Stimulated activated CD4-positive, alpha-beta T cell treated with anti-CD3 and anti-CD28 coated beads, Interleukin-1b, Interleukin-23, amount 100 ng/mL, for 4 hours (primary cell): ENCODE measurements around the gene PMFBP1.

ENCODE experiments used
- DNase-seq, 2 donors: peaks; one replicate each; pipeline ENCODE4 v3.0.0-alpha.2; 2020; ENCODE audit warnings: low read depth in 2 of 2

PMFBP1 gene

DNA sequence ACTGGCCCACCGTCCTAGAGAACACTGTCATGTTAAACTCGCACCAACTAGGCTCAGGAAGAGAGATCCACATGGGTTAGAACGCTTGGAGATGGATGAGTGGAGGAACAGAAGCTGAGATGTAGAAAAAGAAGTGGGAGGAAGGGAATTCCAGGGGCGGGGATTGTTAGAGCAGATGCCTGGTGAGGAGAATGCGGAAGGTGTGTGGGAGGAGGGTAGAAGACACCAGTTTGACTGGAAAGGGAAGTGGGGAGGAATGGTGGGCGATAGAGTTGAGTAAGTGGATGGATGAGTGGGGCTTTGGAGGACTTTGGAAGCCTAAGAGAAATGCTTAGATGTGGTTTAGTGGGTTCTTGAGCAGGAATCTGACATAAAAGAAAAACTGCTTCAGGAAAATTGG lies 40.9 kb downstream of the PMFBP1 start:
- DNase-seq, result no peak

DNA sequence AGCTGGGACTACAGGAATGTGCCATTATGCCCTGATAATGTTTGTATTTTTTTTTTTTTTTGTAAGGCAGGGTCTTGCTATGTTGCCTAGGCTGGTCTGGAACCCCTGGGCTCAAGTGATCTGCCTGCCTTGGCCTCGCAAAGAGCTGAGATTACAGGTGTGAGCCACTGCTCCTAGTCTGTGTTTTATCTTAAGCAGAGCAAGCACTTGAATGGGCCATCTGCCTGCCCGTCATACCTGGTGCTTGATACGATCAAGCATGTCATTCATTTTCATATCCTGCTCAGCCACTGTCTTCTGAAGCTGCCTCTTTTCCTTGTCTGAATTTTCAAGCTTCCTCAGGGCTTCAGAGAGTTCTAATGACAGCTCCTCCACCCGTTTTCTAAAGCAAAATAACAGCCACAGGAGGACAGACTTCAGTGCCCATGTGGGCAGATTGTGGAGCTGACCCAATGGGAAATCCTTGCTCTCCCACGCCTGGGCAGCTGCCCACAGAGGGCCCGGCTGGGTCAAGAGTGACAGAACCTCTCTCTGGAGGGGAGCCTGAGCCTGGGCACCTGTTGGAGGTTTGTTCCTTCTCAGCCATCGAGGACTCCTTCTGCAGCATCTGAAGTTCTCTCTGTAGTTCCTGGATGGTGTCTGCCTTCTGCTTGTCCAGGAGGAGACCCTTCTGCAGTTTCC lies 41.8 kb downstream of the PMFBP1 start:
- DNase-seq, result no peak

DNA sequence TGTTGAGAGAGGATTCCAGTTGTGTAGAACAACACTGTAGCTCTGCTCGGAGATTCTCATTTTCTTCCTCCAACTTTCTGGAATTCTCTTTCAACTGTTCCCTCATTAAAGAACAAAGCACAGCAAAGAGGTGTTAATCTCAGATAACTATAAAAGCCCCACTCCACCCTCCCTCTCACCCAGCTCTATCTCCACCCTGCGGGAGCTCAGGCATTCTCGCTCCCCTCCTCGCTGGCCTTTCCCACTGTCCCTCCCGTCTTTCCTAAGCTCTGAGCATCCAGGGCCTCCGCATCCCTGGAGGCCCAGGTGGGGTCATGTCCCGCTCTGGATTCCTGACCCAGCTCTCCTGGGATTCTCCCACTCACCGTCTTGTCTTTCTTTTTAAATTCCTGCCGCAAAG lies 43.3 kb downstream of the PMFBP1 start:
- no peak for DNase-seq

DNA sequence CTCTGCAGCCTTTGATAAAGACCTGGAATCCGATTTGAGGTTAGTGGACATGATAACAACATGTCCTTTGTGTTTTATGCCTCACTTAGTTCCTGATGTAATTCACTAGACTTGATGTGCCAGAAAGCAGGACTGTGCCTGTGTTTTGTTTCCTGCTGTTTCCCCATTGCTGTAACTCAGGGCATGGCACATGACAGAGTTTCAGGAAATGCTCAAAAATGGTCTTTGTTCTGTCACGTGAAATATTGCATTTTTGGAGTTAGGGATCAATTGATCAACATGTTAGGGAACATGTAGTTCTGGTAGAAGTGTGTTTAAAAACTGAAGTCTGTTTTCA lies 45.6 kb downstream of the PMFBP1 start:
- no peak for DNase-seq

DNA sequence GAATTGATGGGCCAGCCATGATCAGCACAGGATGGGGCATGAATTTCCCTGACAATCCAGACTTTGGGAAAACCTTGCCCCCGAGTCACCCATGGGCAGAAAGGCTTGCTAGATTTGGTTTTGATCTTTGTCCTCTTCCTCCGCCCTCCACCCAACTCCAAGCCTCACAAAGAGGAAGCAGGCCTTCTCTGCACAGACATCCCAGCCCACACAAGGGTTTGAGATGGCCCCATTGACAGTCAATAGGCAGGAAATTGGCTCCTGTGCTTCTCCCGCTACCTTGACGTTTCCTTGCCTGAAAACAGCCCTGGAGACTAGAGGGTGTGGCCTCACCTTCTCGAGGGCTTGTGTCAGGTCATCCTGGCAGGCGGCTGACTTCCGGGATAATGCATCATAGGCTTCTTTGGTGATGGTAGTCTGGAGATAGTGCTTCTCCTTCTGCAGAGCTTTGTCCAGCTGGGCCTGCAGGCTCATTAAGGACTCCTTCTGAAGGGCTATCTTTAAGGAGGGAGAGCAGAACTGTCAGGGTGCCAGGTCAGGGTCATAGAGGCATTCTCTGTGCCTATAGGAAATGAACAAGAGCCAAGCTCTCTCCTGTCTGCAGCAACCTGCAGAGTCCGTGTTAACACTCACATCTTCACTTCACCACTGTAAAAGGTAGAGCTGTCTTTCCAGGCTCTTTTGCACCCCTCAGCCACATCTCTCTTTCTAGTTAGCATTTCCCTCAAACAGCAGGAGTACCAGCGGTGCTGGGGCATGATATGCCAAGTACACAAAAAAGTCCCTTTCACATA lies 46.1 kb downstream of the PMFBP1 start:
- no peak for DNase-seq

DNA sequence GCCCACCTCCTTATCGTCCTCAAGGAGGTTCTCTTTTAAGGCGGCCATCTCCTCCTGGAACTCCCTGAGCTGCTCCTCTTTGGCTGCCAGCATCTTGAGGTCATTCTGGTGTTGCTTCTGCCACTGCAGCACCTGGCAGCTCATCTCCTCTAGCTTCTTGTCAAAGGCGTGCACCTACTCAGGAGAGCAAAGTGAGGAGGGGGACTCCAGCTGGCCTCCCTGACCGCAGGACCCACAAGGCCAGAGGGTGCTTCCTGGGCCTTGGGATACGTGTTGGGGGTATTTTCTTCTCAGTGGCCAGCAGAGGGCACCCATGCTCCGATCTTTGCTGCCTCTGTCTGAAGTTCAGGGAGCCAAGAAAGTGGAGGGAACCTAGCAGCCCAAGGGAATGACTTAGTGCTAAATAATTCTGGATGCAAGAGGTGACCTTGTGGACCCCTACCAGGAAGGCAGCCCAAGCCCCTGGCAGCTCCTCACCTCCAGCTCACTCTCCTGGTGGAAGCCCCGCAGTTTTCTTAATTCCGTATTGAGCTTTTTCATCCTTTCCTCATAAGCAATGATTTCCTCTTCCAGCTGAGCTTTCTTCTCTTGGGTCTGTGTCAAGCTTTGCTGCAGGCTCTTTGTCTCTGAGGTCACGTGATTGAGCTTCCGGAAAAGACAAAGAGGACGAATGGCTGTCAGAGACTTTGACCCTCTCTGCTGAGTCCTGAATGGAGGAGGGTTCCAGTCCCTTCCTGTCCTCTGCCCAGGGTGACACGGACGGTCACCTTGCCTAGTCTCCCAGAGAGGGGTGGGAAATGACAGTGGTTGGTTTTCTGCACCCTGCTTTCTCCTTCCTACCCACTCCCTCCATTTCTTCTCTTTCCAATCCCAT lies 47.0 kb downstream of the PMFBP1 start:
- DNase-seq, result peak; percentile 43 to 56

DNA sequence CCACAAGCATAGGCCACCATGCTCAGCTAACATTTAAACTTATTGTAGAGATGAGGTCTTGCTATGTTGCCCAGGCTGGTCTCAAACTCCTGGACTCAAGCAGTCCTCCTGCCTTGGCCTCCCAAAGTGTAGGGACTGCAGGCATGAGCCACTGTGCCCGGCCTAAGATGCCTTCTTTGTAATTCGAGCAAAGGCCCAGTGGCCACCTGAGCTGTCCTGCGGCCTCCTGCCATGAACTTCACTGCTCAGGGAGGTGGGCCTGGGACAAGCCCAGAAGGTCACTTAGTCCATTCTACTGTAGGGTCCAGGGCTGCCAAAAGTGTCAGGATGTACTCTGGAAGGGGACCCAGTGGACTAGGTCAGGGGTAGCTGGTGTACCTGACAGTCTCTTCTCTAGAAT lies 47.8 kb downstream of the PMFBP1 start:
- no peak for DNase-seq

DNA sequence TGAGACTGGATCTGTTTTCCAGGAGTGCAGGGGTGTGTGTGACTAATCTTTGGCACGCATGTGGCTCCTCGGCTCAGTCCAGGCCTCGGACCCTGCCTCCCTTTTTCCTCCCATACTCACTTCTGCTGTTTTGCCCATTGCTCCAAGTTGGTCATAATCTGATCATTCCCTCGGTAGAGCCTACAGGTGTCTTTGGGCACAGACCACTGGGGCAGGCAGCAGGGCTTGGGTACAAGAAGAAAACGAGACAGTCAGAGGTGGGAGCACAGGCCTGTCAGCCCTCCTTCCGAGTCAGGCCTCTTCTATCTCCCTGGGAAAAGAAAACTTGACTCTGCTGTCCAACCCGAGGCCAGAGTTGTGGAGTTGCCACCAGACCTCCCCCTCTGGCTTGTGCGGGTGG lies 48.5 kb downstream of the PMFBP1 start:
- DNase-seq, result no peak

DNA sequence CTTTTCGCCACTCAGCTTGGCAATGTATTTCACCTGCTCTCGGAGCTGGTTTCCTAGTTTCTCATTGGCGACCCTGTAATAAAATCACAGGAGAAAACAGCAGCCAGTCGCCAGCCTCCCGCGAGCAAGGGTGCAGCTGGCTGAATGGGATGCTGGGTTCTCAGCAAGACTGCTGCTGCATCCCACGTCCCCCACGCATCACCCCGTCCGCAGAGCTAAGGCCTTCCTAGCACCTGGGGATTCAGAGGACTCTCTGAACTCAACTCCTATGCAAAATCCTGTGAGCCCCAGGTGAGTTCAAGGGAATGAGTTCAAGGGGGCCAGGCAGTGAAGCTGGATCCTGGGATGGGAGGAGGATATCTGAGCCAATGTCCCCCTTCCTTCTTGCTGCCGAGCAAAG lies 49.0 kb downstream of the PMFBP1 start:
- no peak for DNase-seq

DNA sequence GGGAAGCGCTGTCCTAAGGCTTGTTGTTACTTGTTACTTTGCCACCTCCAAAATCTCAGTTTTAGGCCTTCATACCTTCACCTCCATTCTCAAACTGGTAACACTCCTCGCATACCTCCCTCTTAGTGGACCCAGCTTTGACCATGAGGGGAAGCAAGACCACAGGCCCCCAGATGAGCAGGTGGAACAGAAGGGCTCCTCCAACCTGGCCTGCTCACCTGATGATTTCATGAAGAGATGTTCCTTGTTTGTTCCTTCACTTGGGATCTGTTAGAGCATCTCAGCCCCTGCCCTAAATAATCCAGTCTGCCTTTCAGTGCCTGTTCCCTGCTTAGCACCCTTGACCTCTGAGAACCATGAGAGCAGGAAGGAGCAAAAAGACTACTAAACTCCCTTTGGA lies 49.6 kb downstream of the PMFBP1 start:
- DNase-seq, result no peak

DNA sequence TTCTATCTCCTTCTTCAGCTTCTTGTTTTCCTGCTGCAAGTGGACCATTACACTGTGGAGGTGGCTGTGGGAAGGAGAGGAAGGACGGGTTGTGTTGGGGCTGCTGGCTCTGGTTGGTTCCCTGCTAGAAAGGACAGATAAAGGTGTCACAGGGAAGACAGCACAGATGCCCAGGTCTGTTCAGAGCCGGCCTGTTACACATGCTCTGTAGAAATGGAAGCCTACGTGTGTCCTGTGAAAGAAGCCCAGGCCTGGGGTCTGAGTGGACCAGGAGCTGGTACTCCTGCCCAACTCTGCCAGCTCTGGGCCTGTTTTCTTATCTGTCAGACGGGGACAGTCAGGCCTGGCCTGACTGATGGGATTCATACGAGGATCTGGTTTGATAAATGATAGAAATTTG lies 51.9 kb downstream of the PMFBP1 start:
- DNase-seq, result no peak

DNA sequence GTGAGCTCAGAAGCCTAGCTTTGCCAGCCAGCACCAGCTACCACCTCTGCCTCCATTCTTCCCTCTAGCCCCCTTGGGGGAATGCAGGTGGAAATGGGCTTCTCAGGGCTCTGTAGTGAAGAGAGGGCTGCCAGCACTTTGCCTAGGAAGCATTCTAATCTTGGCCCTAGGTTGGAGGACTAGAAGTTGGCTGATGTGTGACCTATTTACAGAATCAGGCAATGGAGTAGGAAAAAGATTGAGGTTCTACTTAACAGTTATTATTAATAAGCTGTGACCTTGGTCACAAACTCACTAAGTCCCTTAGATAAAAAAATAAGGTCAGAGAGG lies 58.4 kb downstream of the PMFBP1 start:
- no peak for DNase-seq

DNA sequence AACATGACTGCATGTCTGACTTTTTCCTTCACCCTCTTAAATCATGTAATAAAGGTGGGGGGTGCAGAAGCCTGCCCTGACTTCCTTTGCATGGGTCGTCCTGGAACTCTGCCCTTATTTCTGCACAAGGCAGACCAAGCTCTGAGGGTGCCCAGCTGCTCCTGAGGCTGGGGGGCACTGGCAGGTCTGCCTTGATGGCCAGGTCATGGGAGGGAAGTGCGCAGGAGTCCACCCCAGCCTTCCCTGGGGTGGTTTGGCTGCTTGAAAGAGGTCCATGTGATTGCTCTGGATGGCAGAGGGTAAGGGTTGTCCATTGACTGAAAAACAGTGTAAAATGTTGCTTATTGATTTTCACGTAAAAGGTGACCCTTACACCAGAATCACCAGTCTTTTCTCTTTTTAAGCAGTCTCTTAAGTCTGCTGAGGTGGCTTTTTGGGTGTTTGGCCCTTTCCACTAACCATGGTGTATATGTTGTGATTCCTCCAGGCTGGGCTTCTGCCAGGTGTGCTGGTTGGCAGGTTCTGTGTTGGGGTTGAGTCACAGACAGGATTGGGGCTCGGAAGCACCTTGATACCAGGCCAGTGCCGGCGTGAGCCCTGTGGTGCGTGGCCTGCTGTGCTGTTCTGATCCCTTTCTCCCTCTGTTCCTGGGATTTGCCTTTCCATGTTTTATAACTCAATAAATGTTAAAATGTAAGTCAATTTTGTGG lies 58.9 kb downstream of the PMFBP1 start:
- DNase-seq, result no peak

DNA sequence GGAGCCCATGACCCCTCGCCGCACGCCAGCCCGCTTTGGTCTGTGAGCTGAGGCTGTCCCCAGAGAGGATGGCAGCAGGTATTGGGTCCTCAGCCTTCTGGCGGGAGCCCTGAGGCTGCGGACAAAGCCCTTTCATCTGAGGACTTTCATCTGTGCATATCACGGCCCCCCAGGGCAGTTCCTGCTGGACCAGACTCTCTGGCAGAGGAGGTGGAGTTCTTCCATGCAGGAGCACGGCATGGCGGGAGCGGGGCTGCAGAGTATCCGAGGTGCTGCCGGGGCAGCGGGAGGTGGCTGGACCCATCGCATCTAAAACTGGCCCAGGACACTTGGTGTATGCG lies 59.5 kb downstream of the PMFBP1 start:
- no peak for DNase-seq

DNA sequence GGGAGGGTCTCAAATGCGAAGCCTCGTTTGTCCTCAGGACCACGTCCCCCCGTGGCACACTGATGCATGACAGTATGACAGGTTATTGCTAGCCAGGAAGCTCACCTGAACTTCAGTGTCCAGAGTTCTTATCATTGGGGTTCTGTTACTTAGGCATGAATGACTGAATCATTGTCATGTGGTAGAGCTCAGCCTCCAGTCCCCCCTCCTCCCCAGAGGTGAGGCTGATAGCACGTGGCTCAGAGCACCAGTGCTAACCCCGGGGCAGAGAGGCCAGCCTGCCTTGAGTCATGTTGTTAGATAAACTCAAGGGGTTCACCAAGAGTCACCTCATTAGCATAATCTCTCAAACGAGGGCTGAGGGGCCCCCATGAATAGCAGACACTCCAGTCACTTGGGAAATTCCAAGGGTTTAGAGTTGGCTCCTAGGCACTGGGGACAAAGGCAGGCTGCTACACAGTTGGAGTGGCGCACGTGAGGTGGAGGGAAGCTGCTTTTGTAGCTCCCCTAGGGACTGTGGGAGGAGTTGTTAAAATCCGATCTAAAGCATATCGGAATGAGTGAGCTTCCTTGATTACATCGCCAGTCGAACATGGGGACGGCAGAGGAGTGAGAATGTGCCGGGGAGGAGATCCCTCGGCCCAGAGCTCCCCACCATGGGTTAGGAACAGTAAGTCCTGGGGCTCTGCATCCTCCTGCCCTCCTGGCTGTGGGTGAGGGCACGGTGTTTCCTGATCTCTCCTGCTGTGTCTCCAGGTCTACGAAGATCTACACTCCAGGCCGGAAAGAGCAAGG lies 60.1 kb downstream of the PMFBP1 start:
- DNase-seq, result no peak

DNA sequence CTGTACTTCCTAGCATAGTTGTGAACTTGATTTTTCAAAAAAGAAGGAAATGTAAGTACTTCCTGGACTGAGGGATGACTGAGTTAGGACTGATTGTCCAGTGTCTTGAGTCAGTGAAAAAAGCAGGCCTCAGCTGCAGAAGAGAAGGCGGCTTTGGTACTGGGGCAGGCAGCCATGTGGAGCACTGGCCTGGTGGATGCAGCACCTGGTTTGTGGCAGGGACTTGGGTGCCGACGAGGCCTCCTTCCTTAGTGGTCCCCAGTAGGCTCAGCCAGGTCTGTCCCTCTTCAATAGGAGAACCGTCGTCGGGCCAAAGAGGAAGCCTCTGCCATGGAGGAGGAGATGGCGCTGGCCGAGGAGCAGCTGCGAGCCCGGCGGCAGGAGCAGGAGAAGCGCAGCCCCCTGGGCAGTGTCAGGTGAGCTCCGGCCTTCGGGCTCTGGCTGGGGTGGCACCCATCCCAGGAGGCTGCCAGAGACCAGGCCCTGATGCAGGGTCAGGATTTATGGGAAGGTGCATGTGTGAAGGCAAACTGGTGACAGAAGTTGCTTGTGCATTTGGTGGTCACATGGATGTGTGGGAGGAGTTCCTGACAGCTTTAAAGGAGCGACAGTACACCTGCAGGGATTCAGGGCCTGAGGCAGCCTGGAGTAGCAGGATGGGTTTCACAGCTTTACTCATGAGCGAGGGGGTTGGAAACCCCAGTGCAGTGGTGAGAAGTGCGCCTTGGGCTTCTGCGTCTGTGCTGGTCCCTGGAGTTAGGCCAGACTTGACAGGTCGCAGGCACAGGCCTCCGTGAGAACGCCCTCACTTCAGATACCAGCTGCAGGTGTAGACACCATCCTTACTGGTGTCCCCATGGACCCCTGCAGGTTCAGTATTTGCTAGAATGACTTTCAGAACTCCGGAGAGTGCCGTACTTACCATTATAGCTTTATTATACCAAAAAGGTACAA lies 61.0 kb downstream of the PMFBP1 start:
- no peak for DNase-seq

DNA sequence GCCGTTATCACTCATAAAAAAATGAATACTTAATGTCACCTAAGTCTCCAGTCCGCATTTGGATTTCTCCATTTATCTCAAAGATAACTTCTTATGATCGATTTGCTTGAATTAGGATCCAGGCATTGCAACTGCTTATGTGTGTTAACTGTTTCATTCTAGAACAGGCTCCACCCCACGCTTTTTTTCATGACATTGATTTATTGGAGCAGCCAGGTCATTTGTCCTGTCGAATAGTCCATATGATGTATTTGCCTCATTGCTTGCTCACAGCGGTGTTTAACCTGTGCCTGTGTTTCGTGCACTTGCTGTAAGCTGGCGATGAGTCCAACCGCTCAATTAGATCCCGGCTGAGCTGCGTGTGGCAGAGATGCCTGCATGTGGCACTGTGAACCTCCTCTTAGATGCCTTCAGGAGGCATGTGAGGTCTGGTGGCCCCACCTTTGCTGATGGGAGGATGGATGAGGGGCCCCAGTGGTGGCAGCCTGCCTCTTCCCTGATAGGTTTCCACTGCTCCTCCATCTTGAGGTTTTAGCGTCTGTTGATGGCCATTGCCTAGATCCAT lies 61.9 kb downstream of the PMFBP1 start:
- no peak for DNase-seq

DNA sequence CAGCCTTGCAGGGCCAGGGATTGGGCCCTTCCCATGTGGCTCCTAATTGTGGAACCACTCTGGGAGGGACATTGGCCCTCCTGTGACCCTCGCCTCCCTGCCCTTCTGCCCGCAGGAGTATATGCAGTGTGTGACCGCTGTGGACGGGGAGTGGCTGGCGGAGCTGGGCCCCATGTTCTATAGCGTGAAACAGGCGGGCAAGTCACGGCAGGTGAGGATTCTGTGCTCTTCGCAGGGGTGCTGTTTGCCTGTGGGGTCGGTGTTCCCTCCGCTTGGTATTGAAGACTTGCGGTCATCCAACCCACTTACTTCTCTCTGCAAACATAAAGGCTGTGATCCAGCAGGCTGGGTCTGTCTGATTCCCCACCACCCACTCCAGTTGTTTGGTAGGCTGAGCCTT lies 62.7 kb downstream of the PMFBP1 start:
- DNase-seq, result no peak

DNA sequence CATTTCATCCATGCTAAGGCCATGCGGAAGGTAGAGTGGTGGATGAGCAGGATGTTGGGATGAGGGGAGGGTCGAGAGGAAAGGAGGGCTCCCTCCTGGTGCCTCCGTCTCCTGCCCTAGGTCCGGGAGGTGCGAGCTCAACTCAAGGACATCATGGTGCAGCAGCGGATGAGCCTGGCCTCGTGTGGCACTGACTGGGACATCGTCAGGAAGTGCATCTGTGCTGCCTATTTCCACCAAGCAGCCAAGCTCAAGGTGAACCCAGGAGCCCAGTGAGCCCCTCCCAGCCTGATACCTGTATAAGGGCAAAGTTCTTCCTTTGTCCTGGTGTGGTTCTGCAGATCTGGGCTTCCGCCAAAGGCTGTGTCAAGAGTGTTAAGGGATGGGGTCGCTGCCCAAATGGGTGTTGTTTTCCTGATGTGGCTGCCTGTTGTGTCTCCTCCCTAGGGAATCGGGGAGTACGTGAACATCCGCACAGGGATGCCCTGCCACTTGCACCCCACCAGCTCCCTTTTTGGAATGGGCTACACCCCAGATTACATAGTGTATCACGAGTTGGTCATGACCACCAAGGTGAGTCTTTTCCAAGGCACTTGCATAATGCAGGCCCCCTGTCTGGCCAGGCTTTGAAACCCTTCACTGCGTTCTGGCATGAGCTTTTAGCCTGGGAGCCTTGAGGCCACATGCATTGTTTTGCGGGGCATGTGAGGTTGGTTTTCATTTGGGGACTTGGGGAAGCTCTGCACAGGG lies 63.4 kb downstream of the PMFBP1 start:
- no peak for DNase-seq
